GM12878 (cell line): Measurements from ENCODE around the gene DDX54. TPM values are rescaled to one million over a fixed set of nuclear protein-coding genes. Genes with fewer than 3 reads are reported as not detected.

ENCODE experiments used
- ATAC-seq: fragments of 200-7000 bp; cut with Tn5 transposase; 3 replicates; pipeline ENCODE4 v1.9.1; 2020; ENCODE audit warnings: mild to moderate bottlenecking, moderate library complexity
- BruUV-seq: library from RNA; stranded (reverse); fragments of 400-500 nt; replicated peaks from 2 replicates; lab custom pipeline; 2021; lab: Mats Ljungman, UMichigan
- CTCF ChIA-PET: fragments of 300-600 bp; sonication (Branson Sonifier 250); formaldehyde crosslinking; extraction: SDS; loops from one replicate; lab custom pipeline; 2021; ENCODE audit warnings: inconsistent platforms; lab: Yijun Ruan, JAX
- POLR2A ChIA-PET: fragments of 350-600 bp; formaldehyde crosslinking; extraction: SDS; loops from one replicate; lab custom pipeline; 2021; ENCODE audit warnings: inconsistent platforms; lab: Charles Lee
- RAD21 ChIA-PET: fragments of 300-600 bp; sonication (Branson Sonifier 250); formaldehyde crosslinking; loops from one replicate; lab custom pipeline; 2023; ENCODE audit warnings: antibody characterized with exemption; ENCODE audit not compliant: unreplicated experiment; lab: Charles Lee
- SMC1A ChIA-PET: fragments of 300-600 bp; sonication (Branson Sonifier 250); formaldehyde crosslinking; loops from one replicate; lab custom pipeline; 2023; ENCODE audit not compliant: unreplicated experiment, uncharacterized antibody; lab: Charles Lee
- DNase-seq: peaks from one replicate; pipeline ENCODE4 v3.0.0-alpha.2; 2011; ENCODE audit warnings: low read depth, low spot score
- FAIRE-seq: peaks from 3 replicates; lab custom pipeline; 2011; peaks lifted over from hg19 to GRCh38; lab: Jason Lieb, UNC
- H2AFZ ChIP-seq: 2 replicates; pipeline ENCODE4 v1.6.0; 2011; ENCODE audit warnings: low read depth, low read length, control low read depth; ENCODE audit not compliant: control insufficient read depth
- H3K27ac ChIP-seq: 2 replicates; pipeline ENCODE4 v1.5.1; 2011; ENCODE audit warnings: control low read depth; ENCODE audit not compliant: control insufficient read depth, insufficient read depth
- H3K27me3 ChIP-seq, 2 experiments: replicated peaks in 1 of 2; 2 replicates each; pipeline versions ENCODE4 v1.6.0 to v1.6.1; 2011; ENCODE audit warnings: low read length in 1 of 2; ENCODE audit not compliant: control insufficient read depth in 2 of 2, insufficient read depth in 2 of 2
- H3K36me3 ChIP-seq, 2 experiments: 2 replicates each; pipeline ENCODE4 v1.5.1; 2011; ENCODE audit warnings: low read length in 1 of 2; ENCODE audit not compliant: control insufficient read depth in 2 of 2, insufficient read depth in 2 of 2
- H3K4me1 ChIP-seq: 2 replicates; pipeline ENCODE4 v1.6.1; 2011; ENCODE audit warnings: mild to moderate bottlenecking, low read length, moderate library complexity, mixed read lengths; ENCODE audit not compliant: control insufficient read depth, insufficient read depth
- H3K4me2 ChIP-seq: 2 replicates; pipeline ENCODE4 v1.6.0; 2011; ENCODE audit warnings: control low read depth; ENCODE audit not compliant: control insufficient read depth, insufficient read depth
- H3K4me3 ChIP-seq: fragments of 200-600 bp; sonication (generic); 2 replicates; pipeline ENCODE4 v1.5.1; 2016
- H3K79me2 ChIP-seq: 2 replicates; pipeline ENCODE4 v1.6.0; 2011; ENCODE audit warnings: low read length; ENCODE audit not compliant: control insufficient read depth, insufficient read depth
- H3K9ac ChIP-seq: 2 replicates; pipeline ENCODE4 v1.8.0; 2011; ENCODE audit warnings: low read length, control low read depth, mixed read lengths; ENCODE audit not compliant: control insufficient read depth, insufficient read depth
- H3K9me3 ChIP-seq: replicated peaks from 3 replicates; pipeline ENCODE4 v1.5.1; 2011; ENCODE audit warnings: mild to moderate bottlenecking, low read length; ENCODE audit not compliant: control insufficient read depth, insufficient read depth
- H4K20me1 ChIP-seq: 2 replicates; pipeline ENCODE4 v1.6.0; 2011; ENCODE audit not compliant: control insufficient read depth, insufficient read depth
- CBX5 ChIP-seq: sonication (generic); IDR thresholded peaks from 2 replicates; pipeline ENCODE4 v1.6.1; 2016; ENCODE audit warnings: low read depth, moderate library complexity, mild to moderate bottlenecking, inconsistent platforms
- CUX1 ChIP-seq: IDR thresholded peaks from 2 replicates; pipeline ENCODE4 v1.6.1; 2012; ENCODE audit warnings: improper control_type of control experiment, low read depth, low read length; ENCODE audit not compliant: insufficient replicate concordance
- HCFC1 ChIP-seq: fragments of 150-350 bp; IDR thresholded peaks from 2 replicates; pipeline ENCODE4 v1.6.1; 2014; ENCODE audit warnings: low read length
- HDGF ChIP-seq: fragments of 450-650 bp; IDR thresholded peaks from 2 replicates; pipeline ENCODE4 v1.6.1; 2016; ENCODE audit warnings: antibody characterized with exemption
- IRF5 ChIP-seq: fragments of 450-650 bp; IDR thresholded peaks from 2 replicates; pipeline ENCODE4 v1.6.1; 2017; ENCODE audit warnings: borderline replicate concordance
- MXI1 ChIP-seq: fragments of 150-350 bp; IDR thresholded peaks from 2 replicates; pipeline ENCODE4 v1.6.1; 2011; ENCODE audit warnings: low read depth, mild to moderate bottlenecking, inconsistent platforms, low read length, improper control_type of control experiment
- NFXL1 ChIP-seq: fragments of 450-650 bp; IDR thresholded peaks from 2 replicates; pipeline ENCODE4 v1.6.1; 2017; ENCODE audit warnings: antibody characterized with exemption, mild to moderate bottlenecking, borderline replicate concordance
- PKNOX1 ChIP-seq: fragments of 450-650 bp; IDR thresholded peaks from 2 replicates; pipeline ENCODE4 v1.6.1; 2016; ENCODE audit warnings: mild to moderate bottlenecking
- POLR2A ChIP-seq: IDR thresholded peaks from 2 replicates; pipeline ENCODE4 v1.6.1; 2011; ENCODE audit warnings: low read depth, mild to moderate bottlenecking, low read length
- RELA ChIP-seq: fragments of 450-650 bp; IDR thresholded peaks from 2 replicates; pipeline ENCODE4 v1.8.0; 2014; ENCODE audit warnings: borderline replicate concordance; ENCODE audit not compliant: partially characterized antibody
- SMAD1 ChIP-seq: fragments of 450-650 bp; IDR thresholded peaks from 2 replicates; pipeline ENCODE4 v1.6.1; 2018; ENCODE audit warnings: mild to moderate bottlenecking, low read depth; ENCODE audit not compliant: partially characterized antibody
- SMC3 ChIP-seq: IDR thresholded peaks from 2 replicates; pipeline ENCODE4 v1.6.1; 2011; ENCODE audit warnings: low read length, improper control_type of control experiment, borderline replicate concordance
- WGBS: methylation state at CpG from one replicate; pipeline ENCODE4 v1.1.6; 2016; ENCODE audit warnings: low lambda C conversion rate; ENCODE audit not compliant: insufficient replicate concordance, insufficient coverage; ENCODE audit errors: missing lambda C conversion rate; 5-methylcytosine and 5-hydroxymethylcytosine counted together
- in situ Hi-C: fragments of 300-500 bp; cut with MboI; formaldehyde crosslinking; loops from 9 replicates; pipeline ENCODE4 v1.14.3; 2018; ENCODE audit warnings: mixed read lengths
- intact Hi-C: fragments of 100-400 bp; cut with micrococcal nuclease; formaldehyde crosslinking; loops from one replicate; pipeline ENCODE4 v1.14.2; 2022; ENCODE audit not compliant: unreplicated experiment
- polyA plus RNA-seq, 11 experiments: library from polyadenylated mRNA; depleted of rRNA in 4 of 11; unstranded in 6 of 11; stranded (reverse) in 5 of 11; fragments of >200 nt; fragmentation: Nextera tagmentation in 4 of 11; fragmentation: Illumina TruSeq in 1 of 11; extraction: Ambion mirVana in 4 of 11; extraction: Trizol in 1 of 11; gene quantifications; 1 replicate in 1 of 11; 2 replicates in 10 of 11; pipeline versions ENCODE4 v1.2.1 to v1.2.3, GENCODE V29; 2011 to 2016; ENCODE audit warnings: inconsistent platforms in 2 of 11, missing spikeins in 2 of 11, low read depth in 1 of 11
- total RNA-seq, 4 experiments: library from RNA; depleted of rRNA in 3 of 4; stranded (reverse); fragments of >200 nt in 3 of 4; fragmentation: Illumina TruSeq in 1 of 4; extraction: Trizol in 1 of 4; gene quantifications; 2 replicates each; pipeline versions ENCODE4 v1.2.1 to v1.2.3, GENCODE V29; 2013 to 2021
- TF ChIP-seq, protein P1 (sequence below): IDR thresholded peaks from 2 replicates; pipeline ENCODE4 v1.6.1; 2012; ENCODE audit warnings: mild to moderate bottlenecking, low read depth, low read length

DDX54 gene
- total and polyA plus RNA-seq, 10 of the 15 experiments (the other 5 are each of a cell fraction or from before 2014, with no cell fraction given): 1.9 to 115 (median 56.3) TPM

- no peak for ATAC-seq
- no peak for TF ChIP-seq SMAD1
- no peak for TF ChIP-seq POLR2A
- no peak for TF ChIP-seq HCFC1
- TF ChIP-seq CBX5: no peak
- TF ChIP-seq SMC3: no peak
- TF ChIP-seq, protein P1, sequence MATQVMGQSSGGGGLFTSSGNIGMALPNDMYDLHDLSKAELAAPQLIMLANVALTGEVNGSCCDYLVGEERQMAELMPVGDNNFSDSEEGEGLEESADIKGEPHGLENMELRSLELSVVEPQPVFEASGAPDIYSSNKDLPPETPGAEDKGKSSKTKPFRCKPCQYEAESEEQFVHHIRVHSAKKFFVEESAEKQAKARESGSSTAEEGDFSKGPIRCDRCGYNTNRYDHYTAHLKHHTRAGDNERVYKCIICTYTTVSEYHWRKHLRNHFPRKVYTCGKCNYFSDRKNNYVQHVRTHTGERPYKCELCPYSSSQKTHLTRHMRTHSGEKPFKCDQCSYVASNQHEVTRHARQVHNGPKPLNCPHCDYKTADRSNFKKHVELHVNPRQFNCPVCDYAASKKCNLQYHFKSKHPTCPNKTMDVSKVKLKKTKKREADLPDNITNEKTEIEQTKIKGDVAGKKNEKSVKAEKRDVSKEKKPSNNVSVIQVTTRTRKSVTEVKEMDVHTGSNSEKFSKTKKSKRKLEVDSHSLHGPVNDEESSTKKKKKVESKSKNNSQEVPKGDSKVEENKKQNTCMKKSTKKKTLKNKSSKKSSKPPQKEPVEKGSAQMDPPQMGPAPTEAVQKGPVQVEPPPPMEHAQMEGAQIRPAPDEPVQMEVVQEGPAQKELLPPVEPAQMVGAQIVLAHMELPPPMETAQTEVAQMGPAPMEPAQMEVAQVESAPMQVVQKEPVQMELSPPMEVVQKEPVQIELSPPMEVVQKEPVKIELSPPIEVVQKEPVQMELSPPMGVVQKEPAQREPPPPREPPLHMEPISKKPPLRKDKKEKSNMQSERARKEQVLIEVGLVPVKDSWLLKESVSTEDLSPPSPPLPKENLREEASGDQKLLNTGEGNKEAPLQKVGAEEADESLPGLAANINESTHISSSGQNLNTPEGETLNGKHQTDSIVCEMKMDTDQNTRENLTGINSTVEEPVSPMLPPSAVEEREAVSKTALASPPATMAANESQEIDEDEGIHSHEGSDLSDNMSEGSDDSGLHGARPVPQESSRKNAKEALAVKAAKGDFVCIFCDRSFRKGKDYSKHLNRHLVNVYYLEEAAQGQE: no peak
- TF ChIP-seq CUX1: no peak
- no peak for TF ChIP-seq MXI1
- TF ChIP-seq RELA: no peak
- TF ChIP-seq PKNOX1: no peak
- TF ChIP-seq HDGF: no peak
- TF ChIP-seq IRF5: no peak
- no peak for TF ChIP-seq NFXL1
These were observed 39.7 kb upstream of the DDX54 start for GRCh38 chr12:113224955-113225354.

More at GRCh38 chr12:113224955-113225354, 39.7 kb upstream of the DDX54 start:
- intact Hi-C loops (no loop called here), in situ Hi-C loops (loop anchor here (25.0 kb wide), 1 partner anchor 1788 kb away; no protein-coding TSS in a partner anchor)
- Histone ChIP-seq H2AFZ (no peak overlapping the region), H3K36me3 (peaks cover 2 to 11% of the 10 kb centered on the region in 2 experiments; a peak in 2 of 4 replicates), H3K4me2 (no peak overlapping the region), H4K20me1 (no peaks in the 10 kb centered on the region), H3K27me3 (no peaks in the 10 kb centered on the region), H3K79me2 (peaks cover 33% of the 10 kb centered on the region), H3K4me1 (peaks cover 36% of the 10 kb centered on the region), H3K9me3 (no peaks in the 10 kb centered on the region), H3K4me3 (no peak overlapping the region), H3K9ac (no peak overlapping the region), H3K27ac (no peak overlapping the region; the same call in 1 of the 2 replicates)
- POLR2A ChIA-PET: interaction anchor here (1.0 to 6.7 kb wide), 4 partner anchors 7 to 110 kb away, joined by 3 to 108 read pairs (median 40); partner anchors contain the start of gene SLC8B1
- SMC1A ChIA-PET: interaction anchor here (0.6 to 15.7 kb wide), 9 partner anchors 10 to 167 kb away, joined by 3 to 237 read pairs (median 4); no protein-coding TSS in a partner anchor
- RAD21 ChIA-PET: interaction anchor here (1.5 to 4.3 kb wide), 3 partner anchors 21 to 198 kb away, joined by 4 to 33 read pairs (median 4); partner anchors contain the start of gene SDSL
- WGBS: 95% methylated on average over 4 of the region's 4 CpGs
- no TSS peak for BruUV-seq
- DNase-seq (no peak), FAIRE-seq (no peak)
- CTCF ChIA-PET: interaction anchor here (1.0 to 2.5 kb wide), 6 partner anchors 14 to 40 kb away, joined by 3 to 11 read pairs (median 4); no protein-coding TSS in a partner anchor
